Measurements from ENCODE around the gene INSL3. TPM values are rescaled to one million over a fixed set of nuclear protein-coding genes. Genes with fewer than 3 reads are reported as not detected.
"Not testable (repeated sequence)": the region's sequence is repeated elsewhere in the genome, so short reads cannot be mapped to it uniquely, and the experiment has no call there.

INSL3 gene
- total RNA-seq, 1 donor from 2014 or later = not detected

GRCh38 chr19:17784201-17785008 lies 36.9 kb downstream of the INSL3 start:
- DNase-seq (ENCODE audit: low spot score) = peak; percentile 76

- not testable (repeated sequence) for DNase-seq (ENCODE audit: low spot score)
These were observed 37.6 kb downstream of the INSL3 start for GRCh38 chr19:17783721-17784120.

- DNase-seq (ENCODE audit: low spot score) = no peak
These were observed 40.5 kb downstream of the INSL3 start for GRCh38 chr19:17780781-17781180.

- peak; percentile 64 for DNase-seq (ENCODE audit: low spot score)
These were observed 42.1 kb downstream of the INSL3 start for GRCh38 chr19:17778968-17779929.

GRCh38 chr19:17778251-17778967 lies 42.9 kb downstream of the INSL3 start:
- DNase-seq (ENCODE audit: low spot score) = peak; percentile 79

- DNase-seq (ENCODE audit: low spot score) = not testable (repeated sequence)
These were observed 43.5 kb downstream of the INSL3 start for GRCh38 chr19:17777840-17778239.

GRCh38 chr19:17775991-17776803 lies 45.1 kb downstream of the INSL3 start:
- no peak for DNase-seq (ENCODE audit: low spot score)

GRCh38 chr19:17775245-17775927 lies 45.9 kb downstream of the INSL3 start:
- DNase-seq (ENCODE audit: low spot score) = no peak

GRCh38 chr19:17772172-17772571 lies 49.1 kb downstream of the INSL3 start:
- DNase-seq (ENCODE audit: low spot score) = no peak

GRCh38 chr19:17770613-17771012 lies 50.7 kb downstream of the INSL3 start:
- DNase-seq (ENCODE audit: low spot score) = no peak

GRCh38 chr19:17767559-17767958 lies 53.8 kb downstream of the INSL3 start:
- no peak for DNase-seq (ENCODE audit: low spot score)

GRCh38 chr19:17766543-17767131 lies 54.7 kb downstream of the INSL3 start:
- DNase-seq (ENCODE audit: low spot score) = peak; percentile 84

Other genes starting within 250 kb of the INSL3 start
- 1.4 TPM for gene UNC13A, start 133.2 kb downstream of the INSL3 start, total RNA-seq
- 61.6 TPM for gene MAP1S, start 102.0 kb downstream of the INSL3 start, total RNA-seq
- 4.8 TPM for gene FCHO1, start 70.0 kb downstream of the INSL3 start, total RNA-seq
- 88.2 TPM for gene B3GNT3, start 26.4 kb downstream of the INSL3 start, total RNA-seq
- 16.8 TPM for gene JAK3, start 26.5 kb upstream of the INSL3 start, total RNA-seq
- 2,079 TPM for gene RPL18A, start 38.4 kb upstream of the INSL3 start, total RNA-seq
- gene SLC5A5, start 50.4 kb upstream of the INSL3 start, total RNA-seq = 0.13 TPM
- 43.6 TPM for gene CCDC124, start 111.5 kb upstream of the INSL3 start, total RNA-seq
- gene KCNN1, start 145.6 kb upstream of the INSL3 start, total RNA-seq = 0.34 TPM
- gene ARRDC2, start 186.7 kb upstream of the INSL3 start, total RNA-seq = 32.9 TPM